NCI-H128 (cell line): ENCODE data around the gene MEA1.
A peak's percentile ranks its signal among the peaks of the same experiment; 100 is the strongest.
"Not testable (repeated sequence)": the region's sequence is repeated elsewhere in the genome, so short reads cannot be mapped to it uniquely, and the experiment has no call there.

Source experiments
- DNase-seq: peaks from one replicate; lab custom pipeline; 2025; ENCODE audit not compliant: unreplicated experiment; lab: John Stamatoyannopoulos, UW

The MEA1 gene

GRCh38 chr6:43013097-43013842 lies 476 bp downstream of the MEA1 start:
- no peak for DNase-seq

GRCh38 chr6:43012364-43012763 lies 1.4 kb downstream of the MEA1 start:
- no peak for DNase-seq

GRCh38 chr6:43011207-43011606 lies 2.5 kb downstream of the MEA1 start:
- DNase-seq, result no peak

GRCh38 chr6:43009124-43009523 lies 4.6 kb downstream of the MEA1 start:
- no peak for DNase-seq

- DNase-seq, result no peak
These were observed 6.6 kb downstream of the MEA1 start for GRCh38 chr6:43007126-43007525.

DNA sequence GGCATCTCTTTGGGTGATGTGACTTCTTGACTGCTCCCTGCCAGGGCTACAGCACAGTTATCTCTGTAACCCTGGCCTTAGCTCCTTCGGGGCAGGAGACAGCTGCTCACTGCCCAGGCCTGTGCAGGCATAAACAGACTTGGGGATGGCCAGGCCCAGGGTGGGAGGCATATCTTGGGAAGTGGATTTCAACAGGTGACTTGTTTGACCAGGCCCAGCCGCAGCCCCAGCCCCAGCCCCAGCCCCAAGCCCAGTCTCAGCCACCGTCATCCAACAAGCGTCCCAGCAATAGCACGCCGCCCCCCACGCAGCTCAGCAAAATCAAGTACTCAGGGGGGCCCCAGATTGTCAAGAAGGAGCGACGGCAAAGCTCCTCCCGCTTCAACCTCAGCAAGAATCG lies 7.5 kb downstream of the MEA1 start:
- DNase-seq, result no peak

DNA sequence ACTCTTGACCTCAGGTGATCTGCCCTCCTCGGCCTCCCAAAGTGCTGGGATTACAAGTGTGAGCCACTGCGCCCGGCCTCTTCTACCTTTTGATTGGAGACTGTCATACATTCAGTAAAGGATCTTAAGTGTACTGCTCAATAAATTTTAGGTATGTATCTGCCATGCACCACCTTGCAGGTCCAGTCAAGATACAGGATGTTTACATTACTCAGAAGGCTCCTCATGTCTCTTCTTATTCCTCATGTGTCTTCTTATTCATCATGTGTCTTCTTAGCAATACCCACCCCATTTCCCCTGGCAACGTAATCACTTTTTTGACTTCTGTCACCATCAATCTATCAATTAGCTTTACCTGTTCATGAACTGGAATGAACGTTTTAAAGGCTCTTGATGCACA lies 7.9 kb downstream of the MEA1 start:
- DNase-seq, result no peak

GRCh38 chr6:43001843-43002242 lies 11.9 kb downstream of the MEA1 start:
- no peak for DNase-seq

DNA sequence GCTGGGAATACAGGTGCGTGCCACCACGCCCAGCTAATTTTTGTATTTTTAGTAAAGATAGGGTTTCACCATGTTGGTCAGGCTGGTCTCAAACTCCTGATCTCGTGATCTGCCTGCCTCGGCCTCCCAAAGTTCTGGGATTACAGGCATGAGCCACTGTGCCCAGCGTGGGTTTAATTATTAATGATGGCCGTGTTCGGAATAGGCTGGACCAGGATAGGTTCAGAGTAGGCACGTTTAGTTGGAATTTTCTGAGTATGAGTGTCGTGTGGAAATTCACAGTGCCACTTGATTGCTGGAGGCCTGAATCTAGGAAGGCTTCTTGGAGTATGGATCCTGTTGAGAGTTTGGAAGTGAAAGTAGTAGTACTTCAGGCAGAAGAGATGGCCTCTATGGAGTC lies 15.5 kb downstream of the MEA1 start:
- not testable (repeated sequence) for DNase-seq

GRCh38 chr6:42996513-42996912 lies 17.2 kb downstream of the MEA1 start:
- no peak for DNase-seq

- no peak for DNase-seq
These were observed 20.3 kb downstream of the MEA1 start for GRCh38 chr6:42993445-42993844.

DNA sequence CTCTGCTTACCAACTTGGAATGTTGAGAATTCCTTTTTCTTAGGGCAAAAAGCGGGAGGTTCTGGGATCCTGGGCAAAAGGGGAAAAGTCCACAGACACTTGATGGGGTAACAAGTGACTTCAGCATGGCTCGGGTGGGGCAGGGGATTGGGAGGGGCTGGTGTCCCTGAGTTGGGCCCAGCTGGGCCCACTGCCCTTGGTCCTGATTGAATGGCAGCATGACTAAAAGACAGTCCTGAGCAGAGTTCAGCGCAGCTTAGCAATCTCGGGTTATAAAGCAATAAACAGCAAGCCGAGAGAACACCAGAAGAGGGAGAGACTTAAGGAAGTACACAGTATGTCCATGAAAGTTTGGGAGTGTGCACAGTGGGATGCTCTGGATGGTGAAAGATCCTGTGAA lies 23.8 kb downstream of the MEA1 start:
- no peak for DNase-seq

DNA sequence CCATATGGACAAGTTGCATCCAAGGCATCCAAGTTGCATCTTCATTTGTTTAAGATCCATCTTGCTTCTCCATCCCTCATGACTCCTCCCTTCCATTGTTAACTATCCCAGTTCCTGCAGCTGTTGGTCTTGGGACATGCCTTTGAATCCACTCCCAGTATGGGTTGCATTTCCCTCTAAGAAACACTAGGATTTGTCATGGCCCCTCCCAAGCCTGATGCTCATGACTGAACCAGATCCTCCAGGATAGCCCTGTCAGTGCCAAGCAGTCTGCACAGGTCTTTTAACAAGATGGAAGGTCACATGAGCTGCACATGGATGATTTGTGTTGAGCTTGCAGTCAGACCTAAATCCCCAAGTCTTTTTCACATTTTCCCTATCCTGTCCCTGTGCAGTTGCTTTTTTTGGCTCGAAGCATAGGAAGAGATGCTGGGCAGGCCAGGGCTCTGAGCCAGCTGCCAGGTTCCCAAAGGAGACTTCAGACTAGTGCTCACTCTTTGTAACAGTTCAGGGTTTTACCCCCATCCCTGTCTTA lies 25.2 kb downstream of the MEA1 start:
- DNase-seq, result no peak

- DNase-seq, result no peak
These were observed 26.0 kb downstream of the MEA1 start for GRCh38 chr6:42987533-42988451.

DNA sequence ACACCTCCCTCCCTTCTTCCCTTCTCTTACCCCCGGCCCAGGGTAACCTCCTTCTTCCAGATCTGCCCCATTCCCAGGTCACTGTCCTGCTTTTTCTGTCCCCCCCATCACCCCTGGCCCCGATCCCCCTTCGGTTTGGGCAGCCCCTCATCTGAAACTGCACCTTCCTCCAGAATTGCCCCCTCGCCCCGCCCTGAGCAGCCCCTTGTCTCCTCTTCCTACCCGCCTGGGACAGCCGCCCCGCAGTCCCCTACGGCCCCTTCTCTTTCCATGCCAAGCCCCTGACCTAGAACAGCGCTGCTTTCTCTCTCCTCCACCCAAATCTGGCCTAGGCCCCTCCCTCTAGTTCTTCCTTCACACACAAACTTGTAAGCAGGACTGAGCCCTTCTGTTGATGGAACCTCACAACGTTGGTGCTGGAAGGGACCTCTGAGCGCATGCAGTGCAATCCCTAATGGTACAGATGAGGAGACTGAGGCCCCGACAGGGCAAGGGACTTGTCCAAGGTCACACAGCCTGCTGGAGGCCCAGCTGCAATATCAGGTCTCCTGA lies 28.7 kb downstream of the MEA1 start:
- no peak for DNase-seq

GRCh38 chr6:42984001-42984923 lies 29.5 kb downstream of the MEA1 start, which contains the start of gene PPP2R5D:
Gene PPP2R5D, plus strand, starts transcription at chr6:42984570. Its CDS starts 108 bp downstream, at chr6:42984678.
- DNase-seq, result peak; percentile 97

GRCh38 chr6:42981836-42982235 lies 31.9 kb downstream of the MEA1 start:
- DNase-seq, result no peak

DNA sequence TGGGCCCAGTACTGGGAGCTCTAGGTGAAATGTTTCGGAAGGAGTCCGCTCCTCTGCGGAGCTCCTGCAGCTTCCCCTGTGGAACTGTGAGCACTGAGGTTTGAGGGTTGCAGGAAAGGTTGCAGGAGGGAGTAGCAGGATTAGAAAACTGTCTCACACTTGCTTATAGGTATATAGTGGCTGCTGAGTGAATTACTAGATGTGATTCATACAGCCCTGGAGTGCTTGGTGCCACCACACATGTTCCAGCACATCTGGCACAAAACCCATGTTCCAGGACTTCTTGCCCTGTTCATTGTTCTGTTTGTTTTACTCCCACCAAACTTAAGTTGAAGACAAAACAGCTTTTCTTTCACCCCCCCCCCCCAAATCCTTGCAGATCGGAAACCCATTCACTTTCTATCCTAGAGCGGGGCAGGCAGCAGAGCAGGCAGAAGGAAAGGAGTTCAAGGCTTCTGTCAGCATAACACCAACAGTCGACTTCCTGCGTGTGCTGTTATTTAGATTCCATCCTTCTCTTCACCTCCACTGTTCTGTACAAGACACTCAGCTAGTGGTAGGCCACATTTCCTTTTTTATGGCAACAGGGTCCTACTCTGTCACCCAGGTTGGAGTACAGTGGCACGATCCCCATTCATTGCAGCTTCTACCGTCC lies 34.1 kb downstream of the MEA1 start:
- no peak for DNase-seq

GRCh38 chr6:42978839-42979522 lies 34.8 kb downstream of the MEA1 start, which contains the start of gene PEX6:
Gene PEX6, minus strand, starts transcription at chr6:42979181. Its CDS starts 31 bp downstream, at chr6:42979150.
- DNase-seq, result peak; percentile 61
